ENCODE results near the gene RNF152.

RNF152 gene

GRCh38 chr18:61891894-61892293 is 913 bp downstream of the RNF152 start:
- TF ChIP-seq EZH2 (IDR thresholded peaks at IDR 0.05) (no peak), POLR2AphosphoS5 (IDR thresholded peaks at IDR 0.05; ENCODE audit: borderline replicate concordance, low read depth, low read length) (no peak), FOXP2 (optimal IDR thresholded peaks at IDR 0.05; ENCODE audit: control extremely low read depth, extremely low read length, insufficient read depth) (no peak)
- H3K4me3 ChIP-seq: no peak overlapping the region

GRCh38 chr18:61891271-61891670 is 1.5 kb downstream of the RNF152 start:
- no peak for DNase-seq (ENCODE audit: low read depth, low spot score)
- Histone ChIP-seq H3K9me3 (ENCODE audit: low read depth, low read length) (no peaks in the 10 kb centered on the region), H3K27ac (no peak overlapping the region), H3K9ac (ENCODE audit: insufficient read length) (no peak overlapping the region), H3K36me3 (ENCODE audit: insufficient read depth, low read length) (peaks cover 5% of the 10 kb centered on the region; the same call in 1 of the 2 replicates), H3K4me3 (no peak overlapping the region)
- TF ChIP-seq FOXP2 (optimal IDR thresholded peaks at IDR 0.05; ENCODE audit: control extremely low read depth, extremely low read length, insufficient read depth) (no peak), EZH2 (IDR thresholded peaks at IDR 0.05) (no peak), POLR2AphosphoS5 (IDR thresholded peaks at IDR 0.05; ENCODE audit: borderline replicate concordance, low read depth, low read length) (no peak)

More at GRCh38 chr18:61891894-61892293, 913 bp downstream of the RNF152 start:
- Histone ChIP-seq H3K9ac (ENCODE audit: insufficient read length) (no peak overlapping the region), H3K36me3 (ENCODE audit: insufficient read depth, low read length) (peaks cover 5% of the 10 kb centered on the region; the same call in 1 of the 2 replicates), H3K27ac (no peak overlapping the region), H3K9me3 (ENCODE audit: low read depth, low read length) (no peaks in the 10 kb centered on the region)
- DNase-seq (ENCODE audit: low read depth, low spot score): no peak

GRCh38 chr18:61890344-61890743 is 2.5 kb downstream of the RNF152 start:
- no peak overlapping the region for H3K27ac ChIP-seq
- no peaks in the 10 kb centered on the region for H3K9me3 ChIP-seq (ENCODE audit: low read depth, low read length)
- H3K4me3 ChIP-seq: no peak overlapping the region
- no peak overlapping the region for H3K9ac ChIP-seq (ENCODE audit: insufficient read length)
- TF ChIP-seq EZH2 (IDR thresholded peaks at IDR 0.05) (no peak), POLR2AphosphoS5 (IDR thresholded peaks at IDR 0.05; ENCODE audit: borderline replicate concordance, low read depth, low read length) (no peak), FOXP2 (optimal IDR thresholded peaks at IDR 0.05; ENCODE audit: control extremely low read depth, extremely low read length, insufficient read depth) (no peak)
- H3K36me3 ChIP-seq (ENCODE audit: insufficient read depth, low read length): peaks cover 5% of the 10 kb centered on the region; the same call in 1 of the 2 replicates
- no peak for DNase-seq (ENCODE audit: low read depth, low spot score)

GRCh38 chr18:61889541-61889940 is 3.3 kb downstream of the RNF152 start:
- peaks cover 5% of the 10 kb centered on the region; the same call in 1 of the 2 replicates for H3K36me3 ChIP-seq (ENCODE audit: insufficient read depth, low read length)
- no peak overlapping the region for H3K27ac ChIP-seq
- no peak overlapping the region for H3K4me3 ChIP-seq
- no peak for TF ChIP-seq EZH2 (IDR thresholded peaks at IDR 0.05)
- TF ChIP-seq FOXP2 (optimal IDR thresholded peaks at IDR 0.05; ENCODE audit: control extremely low read depth, extremely low read length, insufficient read depth): no peak
- TF ChIP-seq POLR2AphosphoS5 (IDR thresholded peaks at IDR 0.05; ENCODE audit: borderline replicate concordance, low read depth, low read length): no peak
- H3K9ac ChIP-seq (ENCODE audit: insufficient read length): no peak overlapping the region
- no peaks in the 10 kb centered on the region for H3K9me3 ChIP-seq (ENCODE audit: low read depth, low read length)
- no peak for DNase-seq (ENCODE audit: low read depth, low spot score)

GRCh38 chr18:61888622-61889021 is 4.2 kb downstream of the RNF152 start:
- no peak for DNase-seq (ENCODE audit: low read depth, low spot score)
- TF ChIP-seq FOXP2 (optimal IDR thresholded peaks at IDR 0.05; ENCODE audit: control extremely low read depth, extremely low read length, insufficient read depth): no peak
- no peak for TF ChIP-seq EZH2 (IDR thresholded peaks at IDR 0.05)
- no peak overlapping the region for H3K27ac ChIP-seq

GRCh38 chr18:61887838-61888237 is 5.0 kb downstream of the RNF152 start:
- Histone ChIP-seq H3K4me3 (no peak overlapping the region), H3K9me3 (ENCODE audit: low read depth, low read length) (no peaks in the 10 kb centered on the region), H3K9ac (ENCODE audit: insufficient read length) (no peak overlapping the region), H3K27ac (no peak overlapping the region), H3K36me3 (ENCODE audit: insufficient read depth, low read length) (peaks cover 5% of the 10 kb centered on the region; the same call in 1 of the 2 replicates)
- DNase-seq (ENCODE audit: low read depth, low spot score): no peak
- no peak for TF ChIP-seq FOXP2 (optimal IDR thresholded peaks at IDR 0.05; ENCODE audit: control extremely low read depth, extremely low read length, insufficient read depth)

More at GRCh38 chr18:61888622-61889021, 4.2 kb downstream of the RNF152 start:
- no peaks in the 10 kb centered on the region for H3K9me3 ChIP-seq (ENCODE audit: low read depth, low read length)
- peaks cover 5% of the 10 kb centered on the region; the same call in 1 of the 2 replicates for H3K36me3 ChIP-seq (ENCODE audit: insufficient read depth, low read length)
- H3K9ac ChIP-seq (ENCODE audit: insufficient read length): no peak overlapping the region
- no peak overlapping the region for H3K4me3 ChIP-seq

GRCh38 chr18:61883547-61883946 is 9.3 kb downstream of the RNF152 start:
- no peak for TF ChIP-seq EZH2 (IDR thresholded peaks at IDR 0.05)
- TF ChIP-seq FOXP2 (optimal IDR thresholded peaks at IDR 0.05; ENCODE audit: control extremely low read depth, extremely low read length, insufficient read depth): no peak
- no peak for TF ChIP-seq POLR2AphosphoS5 (IDR thresholded peaks at IDR 0.05; ENCODE audit: borderline replicate concordance, low read depth, low read length)
- no peak overlapping the region for H3K27ac ChIP-seq
- H3K36me3 ChIP-seq (ENCODE audit: insufficient read depth, low read length): no peaks in the 10 kb centered on the region; the same call in 1 of the 2 replicates
- DNase-seq (ENCODE audit: low read depth, low spot score): no peak
- no peak overlapping the region for H3K4me3 ChIP-seq
- H3K9ac ChIP-seq (ENCODE audit: insufficient read length): no peak overlapping the region
- no peaks in the 10 kb centered on the region for H3K9me3 ChIP-seq (ENCODE audit: low read depth, low read length)

GRCh38 chr18:61882296-61883004 is 10.4 kb downstream of the RNF152 start:
- Histone ChIP-seq H3K9ac (ENCODE audit: insufficient read length) (no peak overlapping the region), H3K9me3 (ENCODE audit: low read depth, low read length) (no peaks in the 10 kb centered on the region), H3K27ac (no peak overlapping the region), H3K36me3 (ENCODE audit: insufficient read depth, low read length) (no peaks in the 10 kb centered on the region), H3K4me3 (no peak overlapping the region)
- DNase-seq (ENCODE audit: low read depth, low spot score): no peak
- TF ChIP-seq EZH2 (IDR thresholded peaks at IDR 0.05) (no peak), FOXP2 (optimal IDR thresholded peaks at IDR 0.05; ENCODE audit: control extremely low read depth, extremely low read length, insufficient read depth) (no peak), POLR2AphosphoS5 (IDR thresholded peaks at IDR 0.05; ENCODE audit: borderline replicate concordance, low read depth, low read length) (no peak)

- Histone ChIP-seq H3K4me3 (no peak overlapping the region), H3K9ac (ENCODE audit: insufficient read length) (no peak overlapping the region), H3K27ac (no peak overlapping the region), H3K9me3 (ENCODE audit: low read depth, low read length) (no peaks in the 10 kb centered on the region), H3K36me3 (ENCODE audit: insufficient read depth, low read length) (no peaks in the 10 kb centered on the region)
- DNase-seq (ENCODE audit: low read depth, low spot score): no peak
- TF ChIP-seq POLR2AphosphoS5 (IDR thresholded peaks at IDR 0.05; ENCODE audit: borderline replicate concordance, low read depth, low read length) (no peak), FOXP2 (optimal IDR thresholded peaks at IDR 0.05; ENCODE audit: control extremely low read depth, extremely low read length, insufficient read depth) (no peak), EZH2 (IDR thresholded peaks at IDR 0.05) (no peak)
Measured at GRCh38 chr18:61876899-61877298, 15.9 kb downstream of the RNF152 start.
